Mesendoderm (in vitro differentiated cells): Measurements from ENCODE around the gene DHPS.
A peak's percentile ranks its signal among the peaks of the same experiment; 100 is the strongest.

Experiments
- DNase-seq: peaks from one replicate; pipeline ENCODE4 v3.0.0; 2013
- H2AK5ac ChIP-seq: 2 replicates; pipeline ENCODE4 v1.6.1; 2013; ENCODE audit warnings: low read length, inconsistent platforms
- H2BK120ac ChIP-seq: 2 replicates; pipeline ENCODE4 v1.6.1; 2013; ENCODE audit warnings: low read depth, mild to moderate bottlenecking, low read length, moderate library complexity, mixed read lengths
- H2BK15ac ChIP-seq: replicated peaks from 2 replicates; pipeline ENCODE4 v1.6.1; 2013; ENCODE audit warnings: low read depth, mild to moderate bottlenecking, moderate library complexity
- H2BK5ac ChIP-seq: 2 replicates; pipeline ENCODE4 v1.6.1; 2013; ENCODE audit warnings: low read length, inconsistent platforms
- H3K18ac ChIP-seq: 2 replicates; pipeline ENCODE4 v1.6.1; 2013; ENCODE audit warnings: mild to moderate bottlenecking, low read length, mixed read lengths
- H3K23ac ChIP-seq: one replicate; pipeline ENCODE4 v1.6.1; 2013; ENCODE audit warnings: low read length
- H3K27ac ChIP-seq: 2 replicates; pipeline ENCODE4 v1.5.1; 2013; ENCODE audit warnings: low read depth, mild to moderate bottlenecking, inconsistent platforms, low read length, moderate library complexity
- H3K27me3 ChIP-seq: 2 replicates; pipeline ENCODE4 v1.6.1; 2013; ENCODE audit warnings: low read length, control low read depth, mild to moderate bottlenecking, inconsistent platforms; ENCODE audit not compliant: insufficient read depth, poor library complexity
- H3K36me3 ChIP-seq: 2 replicates; pipeline ENCODE4 v1.6.1; 2013; ENCODE audit warnings: low read length, inconsistent platforms; ENCODE audit not compliant: control insufficient read depth, insufficient read depth
- H3K4ac ChIP-seq: one replicate; pipeline ENCODE4 v1.6.1; 2013; ENCODE audit warnings: low read depth, mild to moderate bottlenecking, low read length, moderate library complexity
- H3K4me1 ChIP-seq: 2 replicates; pipeline ENCODE4 v1.6.1; 2013; ENCODE audit warnings: low read depth, low read length, inconsistent platforms; ENCODE audit not compliant: control insufficient read depth
- H3K4me2 ChIP-seq: 2 replicates; pipeline ENCODE4 v1.6.1; 2013; ENCODE audit warnings: low read length
- H3K4me3 ChIP-seq: 2 replicates; pipeline ENCODE4 v1.5.1; 2013; ENCODE audit warnings: mild to moderate bottlenecking, low read length
- H3K56ac ChIP-seq: one replicate; pipeline ENCODE4 v1.6.1; 2013; ENCODE audit warnings: low read length
- H3K79me1 ChIP-seq: 2 replicates; pipeline ENCODE4 v1.6.1; 2013; ENCODE audit warnings: low read length, inconsistent platforms
- H3K79me2 ChIP-seq: 2 replicates; pipeline ENCODE4 v1.6.1; 2013; ENCODE audit warnings: mild to moderate bottlenecking, low read length; ENCODE audit not compliant: control insufficient read depth, insufficient read depth
- H3K9ac ChIP-seq: 2 replicates; pipeline ENCODE4 v1.6.1; 2013; ENCODE audit warnings: low read length, inconsistent platforms
- H4K5ac ChIP-seq: one replicate; pipeline ENCODE4 v1.6.1; 2013; ENCODE audit warnings: low read length
- H4K8ac ChIP-seq: one replicate; pipeline ENCODE4 v1.6.1; 2013; ENCODE audit warnings: low read depth, mild to moderate bottlenecking, control low read depth, low read length, moderate library complexity
- WGBS: extraction: QIAGEN DNeasy Blood & Tissue Kit; methylation state at CpG from one replicate; pipeline ENCODE4 v1.1.7; 2013; ENCODE audit warnings: low lambda C conversion rate, missing lambda C conversion rate; ENCODE audit not compliant: insufficient coverage; ENCODE audit errors: extremely low coverage; 5-methylcytosine and 5-hydroxymethylcytosine counted together

Gene DHPS

GRCh38 chr19:12695514-12695913 is 13.8 kb upstream of the DHPS start:
- Histone ChIP-seq H3K27ac (no peak overlapping the region), H2BK5ac (no peak overlapping the region), H3K9ac (peak overlapping the region; percentile 32), H3K23ac (no peak overlapping the region), H4K8ac (no peak overlapping the region), H2BK120ac (no peak overlapping the region), H3K18ac (no peak overlapping the region), H3K79me1 (no peaks in the 10 kb centered on the region), H3K36me3 (no peaks in the 10 kb centered on the region), H2AK5ac (no peak overlapping the region), H2BK15ac (no peak overlapping the region), H3K27me3 (no peaks in the 10 kb centered on the region), H3K79me2 (no peaks in the 10 kb centered on the region), H3K4me3 (no peak overlapping the region), H4K5ac (no peak overlapping the region), H3K4me1 (no peaks in the 10 kb centered on the region), H3K4me2 (peak overlapping the region; percentile 14), H3K56ac (peak overlapping the region; percentile 88), H3K4ac (no peak overlapping the region)
- WGBS = no CpG with 5 or more reads among the region's 1 CpG
- DNase-seq = no peak

GRCh38 chr19:12695096-12695495 is 13.4 kb upstream of the DHPS start:
- no peak overlapping the region for H2BK120ac ChIP-seq
- H3K27me3 ChIP-seq = no peaks in the 10 kb centered on the region
- no peak overlapping the region for H4K8ac ChIP-seq
- no peak overlapping the region for H3K4ac ChIP-seq
- H3K27ac ChIP-seq = no peak overlapping the region
- no peak overlapping the region for H2BK5ac ChIP-seq
- no peak overlapping the region for H3K9ac ChIP-seq
- no peaks in the 10 kb centered on the region for H3K4me1 ChIP-seq
- H3K56ac ChIP-seq = no peak overlapping the region
- H3K36me3 ChIP-seq = no peaks in the 10 kb centered on the region
- H2AK5ac ChIP-seq = no peak overlapping the region
- no peak overlapping the region for H3K4me2 ChIP-seq
- H3K79me2 ChIP-seq = no peaks in the 10 kb centered on the region
- no peak overlapping the region for H4K5ac ChIP-seq
- H3K4me3 ChIP-seq = no peak overlapping the region
- no CpG with 5 or more reads among the region's 2 CpGs for WGBS
- no peak overlapping the region for H3K23ac ChIP-seq
- H2BK15ac ChIP-seq = no peak overlapping the region
- no peak for DNase-seq
- H3K18ac ChIP-seq = no peak overlapping the region
- H3K79me1 ChIP-seq = no peaks in the 10 kb centered on the region

- Histone ChIP-seq H3K27me3 (no peaks in the 10 kb centered on the region), H3K9ac (no peak overlapping the region), H2BK15ac (no peak overlapping the region), H3K4me1 (no peaks in the 10 kb centered on the region), H3K4ac (no peak overlapping the region), H4K8ac (no peak overlapping the region), H3K18ac (no peak overlapping the region), H3K79me1 (no peaks in the 10 kb centered on the region), H2BK120ac (no peak overlapping the region), H3K79me2 (no peaks in the 10 kb centered on the region), H3K56ac (no peak overlapping the region), H4K5ac (no peak overlapping the region), H3K4me2 (no peak overlapping the region), H3K36me3 (no peaks in the 10 kb centered on the region), H2BK5ac (no peak overlapping the region), H2AK5ac (no peak overlapping the region), H3K4me3 (no peak overlapping the region), H3K27ac (no peak overlapping the region), H3K23ac (no peak overlapping the region)
- WGBS = no CpG with 5 or more reads among the region's 16 CpGs
- DNase-seq = no peak
These were observed 13.0 kb upstream of the DHPS start for GRCh38 chr19:12694641-12695040.

- Histone ChIP-seq H3K79me1 (no peaks in the 10 kb centered on the region), H3K36me3 (no peaks in the 10 kb centered on the region), H3K27me3 (no peaks in the 10 kb centered on the region), H3K56ac (no peak overlapping the region), H3K4me3 (no peak overlapping the region), H3K9ac (no peak overlapping the region), H2BK15ac (no peak overlapping the region), H3K4me2 (no peak overlapping the region), H2BK120ac (no peak overlapping the region), H2AK5ac (no peak overlapping the region), H3K23ac (no peak overlapping the region), H4K5ac (no peak overlapping the region), H3K4ac (no peak overlapping the region), H3K4me1 (no peaks in the 10 kb centered on the region), H3K18ac (no peak overlapping the region), H3K27ac (no peak overlapping the region), H3K79me2 (no peaks in the 10 kb centered on the region), H4K8ac (no peak overlapping the region), H2BK5ac (no peak overlapping the region)
- no CpG with 5 or more reads among the region's 5 CpGs for WGBS
- DNase-seq = no peak
These were observed 11.3 kb upstream of the DHPS start for GRCh38 chr19:12692960-12693359.

- WGBS = no CpG with 5 or more reads among the region's 26 CpGs
- Histone ChIP-seq H3K4me2 (no peak overlapping the region), H3K79me1 (no peaks in the 10 kb centered on the region), H3K23ac (no peak overlapping the region), H4K5ac (no peak overlapping the region), H4K8ac (no peak overlapping the region), H3K27me3 (no peaks in the 10 kb centered on the region), H2BK5ac (no peak overlapping the region), H3K9ac (no peak overlapping the region), H3K4ac (no peak overlapping the region), H2BK120ac (no peak overlapping the region), H3K4me3 (no peak overlapping the region), H3K18ac (no peak overlapping the region), H3K79me2 (no peaks in the 10 kb centered on the region), H3K27ac (no peak overlapping the region), H2AK5ac (no peak overlapping the region), H2BK15ac (no peak overlapping the region), H3K4me1 (no peaks in the 10 kb centered on the region), H3K56ac (no peak overlapping the region), H3K36me3 (no peaks in the 10 kb centered on the region)
- no peak for DNase-seq
These were observed 8.0 kb upstream of the DHPS start for GRCh38 chr19:12689581-12690216.

GRCh38 chr19:12689012-12689411 is 7.3 kb upstream of the DHPS start:
- Histone ChIP-seq H3K36me3 (no peaks in the 10 kb centered on the region), H3K56ac (no peak overlapping the region), H2AK5ac (no peak overlapping the region), H3K79me2 (no peaks in the 10 kb centered on the region), H3K4me3 (no peak overlapping the region), H3K23ac (no peak overlapping the region), H2BK120ac (no peak overlapping the region), H3K27me3 (no peaks in the 10 kb centered on the region), H2BK15ac (no peak overlapping the region), H3K27ac (no peak overlapping the region), H3K4me1 (no peaks in the 10 kb centered on the region), H3K18ac (no peak overlapping the region), H4K8ac (no peak overlapping the region), H3K4me2 (no peak overlapping the region), H3K9ac (no peak overlapping the region), H4K5ac (no peak overlapping the region), H2BK5ac (no peak overlapping the region), H3K79me1 (no peaks in the 10 kb centered on the region), H3K4ac (no peak overlapping the region)
- no CpG with 5 or more reads among the region's 12 CpGs for WGBS
- DNase-seq = no peak
